NB4 (cell line): ENCODE results near the gene IMMP2L.

Source experiments
- DNase-seq: peaks from one replicate; pipeline ENCODE4 v3.0.0; 2010; ENCODE audit warnings: low read depth
- H3K4me3 ChIP-seq: one replicate; pipeline ENCODE4 v1.5.1; 2011; ENCODE audit warnings: mild to moderate bottlenecking, low read depth, low read length, moderate library complexity
- CTCF ChIP-seq: IDR thresholded peaks from one replicate; pipeline ENCODE4 v1.5.1; 2012; ENCODE audit warnings: low read depth, low read length
- MAX ChIP-seq: IDR thresholded peaks from 2 replicates; pipeline ENCODE4 v1.6.1; 2011; ENCODE audit warnings: low read depth, low read length
- MYC ChIP-seq: IDR thresholded peaks from 2 replicates; pipeline ENCODE4 v1.6.1; 2011; ENCODE audit warnings: low read depth, low read length
- POLR2A ChIP-seq: IDR thresholded peaks from 2 replicates; pipeline ENCODE4 v1.6.1; 2011; ENCODE audit warnings: mild to moderate bottlenecking; ENCODE audit not compliant: insufficient read length; ENCODE audit errors: extremely low read depth

IMMP2L gene

GRCh38 chr7:111407258-111407657 is 155.0 kb downstream of the IMMP2L start:
- DNase-seq: no peak
- no peak for TF ChIP-seq MAX
- no peak for TF ChIP-seq MYC
- TF ChIP-seq CTCF: no peak
- TF ChIP-seq POLR2A: no peak
- H3K4me3 ChIP-seq: no peak overlapping the region

- no peak overlapping the region for H3K4me3 ChIP-seq
- no peak for TF ChIP-seq MAX
- TF ChIP-seq POLR2A: no peak
- TF ChIP-seq CTCF: no peak
- no peak for TF ChIP-seq MYC
- DNase-seq: no peak
Observed at GRCh38 chr7:111405621-111406020, 156.7 kb downstream of the IMMP2L start.

GRCh38 chr7:111401516-111401915 is 160.8 kb downstream of the IMMP2L start:
- no peak overlapping the region for H3K4me3 ChIP-seq
- no peak for DNase-seq
- TF ChIP-seq MYC: no peak
- no peak for TF ChIP-seq POLR2A
- no peak for TF ChIP-seq MAX
- no peak for TF ChIP-seq CTCF

- no peak for DNase-seq
- TF ChIP-seq POLR2A (no peak), CTCF (no peak), MAX (no peak), MYC (no peak)
- H3K4me3 ChIP-seq: no peak overlapping the region
Observed at GRCh38 chr7:111400088-111400487, 162.2 kb downstream of the IMMP2L start.

GRCh38 chr7:111394891-111395290 is 167.4 kb downstream of the IMMP2L start:
- no peak for DNase-seq
- H3K4me3 ChIP-seq: no peak overlapping the region
- TF ChIP-seq MAX (no peak), CTCF (no peak), MYC (no peak), POLR2A (no peak)

- H3K4me3 ChIP-seq: no peak overlapping the region
- no peak for DNase-seq
- TF ChIP-seq POLR2A: no peak
- no peak for TF ChIP-seq MAX
- TF ChIP-seq CTCF: no peak
- TF ChIP-seq MYC: no peak
Observed at GRCh38 chr7:111393011-111393754, 169.1 kb downstream of the IMMP2L start.
